Vagina (tissue), 2 donors: Measurements from ENCODE around the gene ZNF337.

Source experiments
- POLR2A ChIP-seq, 2 donors: fragments of 450-650 bp; IDR thresholded peaks; one replicate each; pipeline ENCODE4 v1.6.1; 2017; ENCODE audit warnings: antibody characterized with exemption in 2 of 2, mild to moderate bottlenecking in 2 of 2, moderate library complexity in 2 of 2
- TF ChIP-seq, protein P1 (sequence below), 3 experiments: fragments of 450-650 bp in 2 of 3; fragments of 200-600 bp in 1 of 3; sonication (generic) in 1 of 3; IDR thresholded peaks; one replicate each; pipeline ENCODE4 v1.5.1; 2017 to 2019; ENCODE audit warnings: antibody characterized with exemption in 3 of 3, mild to moderate bottlenecking in 2 of 3, moderate library complexity in 2 of 3

DNA sequence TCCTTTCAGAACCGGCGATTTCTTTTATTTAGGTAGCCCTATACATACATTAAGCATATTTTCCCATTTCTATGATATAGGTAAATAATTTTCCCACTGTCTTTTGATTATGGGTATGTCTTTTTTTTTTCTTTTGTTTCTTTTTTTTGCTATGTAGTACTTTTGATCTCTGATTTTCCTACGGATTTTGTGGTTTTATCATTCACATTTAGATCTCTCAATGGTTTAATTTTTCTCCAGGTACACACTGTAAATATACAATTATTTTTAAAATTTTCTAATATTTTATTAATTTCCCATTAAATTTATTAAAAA is 436 bp upstream of the ZNF337 start:
- TF ChIP-seq POLR2A (IDR thresholded peaks at IDR 0.05): no peak
- TF ChIP-seq, protein P1, sequence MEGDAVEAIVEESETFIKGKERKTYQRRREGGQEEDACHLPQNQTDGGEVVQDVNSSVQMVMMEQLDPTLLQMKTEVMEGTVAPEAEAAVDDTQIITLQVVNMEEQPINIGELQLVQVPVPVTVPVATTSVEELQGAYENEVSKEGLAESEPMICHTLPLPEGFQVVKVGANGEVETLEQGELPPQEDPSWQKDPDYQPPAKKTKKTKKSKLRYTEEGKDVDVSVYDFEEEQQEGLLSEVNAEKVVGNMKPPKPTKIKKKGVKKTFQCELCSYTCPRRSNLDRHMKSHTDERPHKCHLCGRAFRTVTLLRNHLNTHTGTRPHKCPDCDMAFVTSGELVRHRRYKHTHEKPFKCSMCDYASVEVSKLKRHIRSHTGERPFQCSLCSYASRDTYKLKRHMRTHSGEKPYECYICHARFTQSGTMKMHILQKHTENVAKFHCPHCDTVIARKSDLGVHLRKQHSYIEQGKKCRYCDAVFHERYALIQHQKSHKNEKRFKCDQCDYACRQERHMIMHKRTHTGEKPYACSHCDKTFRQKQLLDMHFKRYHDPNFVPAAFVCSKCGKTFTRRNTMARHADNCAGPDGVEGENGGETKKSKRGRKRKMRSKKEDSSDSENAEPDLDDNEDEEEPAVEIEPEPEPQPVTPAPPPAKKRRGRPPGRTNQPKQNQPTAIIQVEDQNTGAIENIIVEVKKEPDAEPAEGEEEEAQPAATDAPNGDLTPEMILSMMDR (IDR thresholded peaks at IDR 0.05): no peak
